MM.1S (cell line): ENCODE measurements around the gene MYMX.
A peak's percentile ranks its signal among the peaks of the same experiment; 100 is the strongest.

Source experiments
- CTCF ChIP-seq: fragments of 300-600 bp; sonication (generic); IDR thresholded peaks from 2 replicates; pipeline ENCODE4 v1.5.1; 2016; ENCODE audit warnings: antibody characterized with exemption, low read length, mixed read lengths
- EZH2phosphoT487 ChIP-seq: fragments of 300-600 bp; sonication (generic); IDR thresholded peaks from 2 replicates; pipeline ENCODE4 v1.6.1; 2018; ENCODE audit warnings: antibody characterized with exemption, low read length

- peak; percentile 49 for TF ChIP-seq CTCF
- no peak for TF ChIP-seq EZH2phosphoT487
These were observed 36.8 kb downstream of the MYMX start for GRCh38 chr6:44253307-44254101.
